ENCODE results near the gene HORMAD2.

GRCh38 chr22:30113494-30113893 is 33.2 kb downstream of the HORMAD2 start:
- TF ChIP-seq CHD2 (IDR thresholded peaks at IDR 0.05; ENCODE audit: low read length, partially characterized antibody) (no peak), CTCF (IDR thresholded peaks at IDR 0.05) (no peak), MXI1 (IDR thresholded peaks at IDR 0.05; ENCODE audit: low read depth, low read length) (no peak), POLR2AphosphoS5 (IDR thresholded peaks at IDR 0.05; ENCODE audit: low read depth, low read length) (no peak), EZH2phosphoT487 (IDR thresholded peaks at IDR 0.05; ENCODE audit: borderline replicate concordance, low read depth) (no peak), SMC3 (IDR thresholded peaks at IDR 0.05; ENCODE audit: low read depth, low read length) (no peak), TCF12 (IDR thresholded peaks at IDR 0.05) (no peak), JUND (IDR thresholded peaks at IDR 0.05) (no peak)
